GM18502 (cell line): ENCODE results near the gene TSGA10IP.

ENCODE experiments used
- ATAC-seq: cut with Tn5 transposase; IDR thresholded peaks from one replicate; pipeline ENCODE4 v1.9.1; 2021; ENCODE audit warnings: mild to moderate bottlenecking; ENCODE audit not compliant: unreplicated experiment, poor library complexity

TSGA10IP gene

DNA sequence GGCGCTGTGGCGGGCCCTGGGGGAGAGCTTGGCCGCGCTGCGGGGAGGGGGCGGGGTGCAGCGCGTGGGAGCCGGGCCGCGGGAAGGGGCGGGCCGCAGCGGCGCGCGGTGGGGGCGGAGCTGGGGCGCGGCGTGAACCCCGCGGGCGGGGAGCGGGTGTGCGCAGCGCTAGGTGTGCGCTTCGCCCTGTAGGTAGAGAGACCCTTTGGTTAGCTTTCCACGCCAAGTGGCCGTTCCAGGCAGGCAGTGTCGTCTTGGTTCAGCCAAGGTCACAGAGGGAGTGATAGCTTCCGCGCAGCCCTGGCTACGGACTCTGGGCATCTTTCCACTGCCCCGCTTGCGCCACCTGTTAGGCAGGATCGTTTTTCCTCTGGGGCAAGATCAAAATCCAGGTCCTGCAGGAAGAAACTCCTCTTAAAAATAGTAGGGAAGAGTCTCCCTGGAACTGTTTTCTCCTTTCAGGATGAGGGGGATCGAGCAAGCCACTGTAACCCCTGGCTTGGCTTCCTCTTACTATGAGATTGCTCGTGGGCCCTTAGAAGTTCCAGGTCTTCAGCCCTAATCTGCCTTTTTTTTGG is 57.5 kb downstream of the TSGA10IP start:
- ATAC-seq, result peak; percentile 42

GRCh38 chr11:66003291-66003690 is 58.0 kb downstream of the TSGA10IP start:
- no peak for ATAC-seq

GRCh38 chr11:66004186-66004585 is 58.9 kb downstream of the TSGA10IP start:
- ATAC-seq, result no peak

DNA sequence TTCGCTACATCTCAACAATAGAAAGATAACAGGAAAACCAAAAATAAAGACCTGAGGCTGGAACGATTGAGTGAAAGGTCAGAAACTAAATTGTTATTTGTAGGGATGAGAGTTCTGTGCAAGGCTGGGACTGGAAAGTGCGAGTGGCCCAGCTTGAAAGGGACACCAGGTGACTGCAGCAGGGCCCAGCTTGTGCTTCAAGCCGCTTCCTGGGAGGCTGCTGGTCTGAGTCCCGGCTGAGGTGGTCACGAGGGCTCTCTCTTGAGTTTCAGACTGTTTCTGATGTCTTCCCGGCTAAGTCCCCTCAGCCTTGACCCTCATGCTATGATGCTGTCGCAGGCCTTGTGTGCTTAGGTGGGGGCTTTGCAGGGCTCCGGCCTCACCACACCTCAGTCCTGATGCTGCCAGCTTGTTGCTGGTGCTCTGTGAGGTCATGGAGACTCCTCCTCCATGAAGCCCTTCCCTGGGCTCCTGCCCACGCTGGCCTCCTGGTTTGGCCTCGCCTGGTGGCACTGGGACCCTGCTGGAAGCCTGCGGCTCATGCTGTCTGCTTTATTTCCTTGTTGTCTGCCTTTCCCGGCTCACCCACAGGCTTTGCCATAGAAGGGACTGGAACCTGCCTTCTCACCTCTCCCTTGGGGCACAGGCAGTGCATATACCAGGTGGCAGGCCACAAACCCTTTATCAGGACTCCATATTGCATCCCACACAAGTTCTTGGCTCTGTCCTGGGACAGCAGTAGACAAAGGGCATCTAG is 61.0 kb downstream of the TSGA10IP start:
- no peak for ATAC-seq

- no peak for ATAC-seq
Observed at GRCh38 chr11:66006891-66007176, 61.6 kb downstream of the TSGA10IP start.

DNA sequence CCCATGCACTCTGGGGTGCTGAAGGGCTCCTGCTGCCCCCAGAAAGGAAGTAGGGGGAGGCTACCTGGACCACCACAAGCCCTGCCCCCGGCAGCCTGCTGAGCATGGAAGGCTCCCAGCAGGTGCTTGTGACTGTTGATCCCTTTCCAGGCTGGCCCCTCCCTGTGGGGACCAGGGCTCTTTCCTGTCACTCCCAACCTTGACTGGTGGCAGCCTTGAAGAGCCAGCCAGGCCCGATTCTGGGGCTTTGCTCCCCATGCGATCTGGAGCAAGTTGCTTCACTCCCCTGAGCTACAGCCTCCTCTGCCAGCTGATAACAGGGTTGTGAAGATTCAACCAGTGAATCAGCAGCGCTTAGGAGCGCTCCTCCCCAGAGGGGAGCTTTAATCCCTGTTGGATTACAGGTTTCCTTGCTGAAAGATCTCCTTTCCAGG is 61.9 kb downstream of the TSGA10IP start:
- ATAC-seq, result no peak

DNA sequence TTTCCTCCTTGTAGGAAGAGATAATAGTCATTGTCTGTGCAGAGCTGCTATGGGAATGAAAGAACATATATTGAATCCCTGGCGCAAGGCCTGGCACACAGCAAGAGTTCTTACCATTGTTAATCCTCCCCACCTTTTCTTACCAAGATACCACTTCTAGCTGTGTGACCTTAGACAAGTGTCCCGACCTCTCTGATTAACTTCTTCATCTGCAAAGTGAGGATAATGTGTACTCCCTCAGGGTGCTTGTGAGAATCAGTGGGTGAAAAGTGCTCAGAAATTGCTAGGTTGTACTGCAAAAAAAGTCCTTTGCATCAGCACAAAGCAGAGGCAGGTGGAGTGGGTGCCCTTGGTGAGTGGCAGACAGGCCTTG is 62.8 kb downstream of the TSGA10IP start:
- no peak for ATAC-seq

GRCh38 chr11:66008468-66009101 is 63.3 kb downstream of the TSGA10IP start:
- no peak for ATAC-seq
